ENCODE data around the gene HIVEP3.

HIVEP3 gene

DNA sequence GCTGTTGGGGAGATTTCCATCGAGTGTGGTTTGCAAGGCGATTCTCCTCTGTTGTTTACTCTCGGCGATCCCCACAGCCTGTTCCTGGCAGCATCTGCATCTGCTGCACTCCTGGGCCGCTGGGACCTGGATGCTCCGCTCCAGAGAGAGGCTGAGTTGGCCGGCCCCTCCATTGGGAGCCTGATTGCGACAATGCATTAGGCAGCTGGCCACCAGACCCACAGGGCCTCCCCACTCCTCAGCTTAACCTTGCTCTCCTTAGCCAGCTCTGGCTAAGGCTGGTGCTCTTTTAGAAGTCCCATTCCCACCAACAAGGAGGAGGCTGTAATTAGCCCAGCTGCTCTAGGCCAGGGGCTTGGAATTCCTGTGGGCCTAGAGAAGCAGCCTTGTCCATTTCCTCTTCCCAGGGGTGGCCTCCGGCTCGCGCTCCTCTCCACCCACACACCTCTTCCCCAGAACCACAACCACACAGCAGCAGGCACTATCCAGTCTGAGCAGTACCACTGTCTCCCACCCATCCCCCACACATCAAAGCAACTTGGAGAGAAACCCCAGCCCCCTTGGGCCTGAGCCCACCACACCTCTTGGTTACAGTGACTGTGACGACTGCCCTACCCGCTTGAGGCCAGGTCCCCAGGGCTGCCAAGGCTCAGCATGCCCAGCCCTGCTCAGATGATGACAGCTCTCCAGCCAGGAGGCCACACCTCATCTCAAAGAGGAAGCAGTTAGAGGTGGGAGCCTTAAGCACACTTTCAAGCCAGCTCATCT, 240.4 kb downstream of the HIVEP3 start:
- Mint-ChIP-seq H3K27me3 (no peaks in the 10 kb centered on the region), H3K36me3 (no peaks in the 10 kb centered on the region), H3K4me1 (peaks cover 64 to 69% of the 10 kb centered on the region in 2 donors), H3K9me3 (no peaks in the 10 kb centered on the region), H3K27ac (peak overlapping the region; percentile 91), H3K4me3 (peak overlapping the region; percentile 64 to 74)
- ATAC-seq (replicated peaks) (peak; percentile 91 to 93), DNase-seq (peak; percentile 71)

DNA sequence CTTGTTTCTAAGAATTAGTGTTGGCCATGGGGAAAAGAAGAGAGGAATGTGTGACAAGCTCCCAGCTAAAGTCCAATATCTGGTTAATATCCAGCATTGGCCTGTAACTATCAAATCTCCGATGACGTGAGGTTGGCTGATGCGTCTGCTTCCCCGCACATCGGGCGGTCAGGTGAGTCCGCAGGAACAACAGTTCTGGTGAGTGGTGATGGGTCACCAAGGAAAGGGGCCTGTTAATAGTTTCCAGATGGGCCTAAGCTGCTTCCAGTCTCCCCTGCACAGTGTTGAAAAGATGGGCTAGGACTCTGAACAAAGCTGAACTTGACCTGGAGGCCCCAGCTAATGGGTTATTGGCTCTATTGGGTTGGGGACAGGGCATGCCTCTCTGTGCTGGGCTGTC, 241.1 kb downstream of the HIVEP3 start:
- H3K27ac Mint-ChIP-seq: peak overlapping the region; percentile 59
- H3K27me3 Mint-ChIP-seq: no peaks in the 10 kb centered on the region
- no peaks in the 10 kb centered on the region for H3K9me3 Mint-ChIP-seq
- H3K4me3 Mint-ChIP-seq: no peak overlapping the region
- no peak for ATAC-seq (replicated peaks)
- H3K36me3 Mint-ChIP-seq: no peaks in the 10 kb centered on the region
- DNase-seq: no peak
- H3K4me1 Mint-ChIP-seq: peaks cover 63 to 69% of the 10 kb centered on the region in 2 donors

DNA sequence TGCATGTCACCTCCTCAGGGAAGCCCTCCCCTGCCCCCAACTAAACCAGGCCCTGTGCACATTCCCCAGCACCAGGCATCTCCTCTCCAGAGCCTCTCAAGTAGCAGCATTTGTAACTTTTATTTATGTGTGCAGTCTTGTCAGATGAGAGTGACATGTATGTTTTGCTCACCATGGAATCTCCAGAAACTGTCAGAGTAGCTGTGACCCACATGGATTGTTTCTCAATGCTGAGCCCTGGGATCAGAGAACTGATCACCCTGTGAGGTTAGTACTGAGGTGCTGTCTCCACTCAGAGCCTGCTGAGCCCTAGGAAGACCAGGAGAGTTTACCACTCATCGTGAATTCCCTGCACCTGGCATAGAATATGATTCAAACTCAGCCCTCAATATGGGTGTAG, 243.3 kb downstream of the HIVEP3 start:
- ATAC-seq (replicated peaks) (no peak), DNase-seq (no peak)
- Mint-ChIP-seq H3K9me3 (no peaks in the 10 kb centered on the region), H3K27ac (peak overlapping the region; percentile 57), H3K27me3 (no peaks in the 10 kb centered on the region), H3K4me3 (no peak overlapping the region), H3K4me1 (peaks cover 76 to 90% of the 10 kb centered on the region in 2 donors), H3K36me3 (no peaks in the 10 kb centered on the region)

DNA sequence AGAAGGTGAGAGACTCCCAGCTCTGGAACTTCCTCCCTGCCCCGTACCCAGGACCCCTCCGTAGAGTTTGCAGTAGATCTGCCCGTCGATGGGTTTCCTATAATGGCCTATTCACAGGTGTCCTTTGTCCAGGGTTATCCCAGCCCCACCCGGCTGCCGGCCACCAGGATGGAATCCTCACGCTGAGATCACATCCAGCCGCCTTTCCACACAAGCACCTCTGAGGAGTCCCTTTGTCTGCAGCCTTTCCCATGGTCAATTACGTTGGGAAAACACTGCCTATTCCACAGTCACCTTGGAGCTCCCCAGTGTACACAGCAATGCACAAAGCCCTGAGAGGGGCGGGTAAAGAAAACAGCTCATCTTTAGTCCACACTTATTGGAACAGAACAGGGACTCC, 244.2 kb downstream of the HIVEP3 start:
- H3K4me1 Mint-ChIP-seq: peaks cover 83 to 92% of the 10 kb centered on the region in 2 donors
- peak overlapping the region in 1 of 2 donors; percentile 62 for H3K4me3 Mint-ChIP-seq

DNA sequence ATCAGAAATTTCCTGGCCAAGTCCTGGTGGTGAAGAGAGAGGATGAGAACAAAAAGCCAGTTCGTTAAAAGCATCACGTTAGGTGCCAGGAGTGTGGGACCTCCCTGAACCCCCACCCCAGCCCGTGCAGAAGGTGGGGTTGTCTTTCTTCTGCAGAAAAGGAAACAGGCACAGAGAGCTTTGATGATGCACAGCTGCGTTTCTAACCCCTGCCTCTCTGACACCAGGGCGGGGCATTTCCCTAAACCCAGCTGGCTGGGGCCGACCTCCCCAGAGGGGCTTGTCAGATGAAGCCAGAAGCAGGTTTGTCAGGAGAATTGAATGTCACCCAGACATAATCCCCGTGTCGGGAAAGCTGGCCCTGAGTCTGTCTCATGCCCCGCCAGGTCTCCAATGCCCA, 244.9 kb downstream of the HIVEP3 start:
- DNase-seq (peak; percentile 64), ATAC-seq (replicated peaks) (peak; percentile 62 to 72)
- H3K27me3 Mint-ChIP-seq: no peaks in the 10 kb centered on the region
- H3K4me3 Mint-ChIP-seq: peak overlapping the region; percentile 51 to 62
- H3K36me3 Mint-ChIP-seq: no peaks in the 10 kb centered on the region
- peak overlapping the region; percentile 79 for H3K27ac Mint-ChIP-seq
- H3K9me3 Mint-ChIP-seq: no peaks in the 10 kb centered on the region
- peaks cover 85 to 92% of the 10 kb centered on the region in 2 donors for H3K4me1 Mint-ChIP-seq

More for the DNA sequence above, 244.2 kb downstream of the HIVEP3 start:
- DNase-seq (no peak), ATAC-seq (replicated peaks) (no peak)
- no peaks in the 10 kb centered on the region for H3K27me3 Mint-ChIP-seq
- H3K36me3 Mint-ChIP-seq: no peaks in the 10 kb centered on the region
- H3K9me3 Mint-ChIP-seq: no peaks in the 10 kb centered on the region
- H3K27ac Mint-ChIP-seq: peak overlapping the region; percentile 79

DNA sequence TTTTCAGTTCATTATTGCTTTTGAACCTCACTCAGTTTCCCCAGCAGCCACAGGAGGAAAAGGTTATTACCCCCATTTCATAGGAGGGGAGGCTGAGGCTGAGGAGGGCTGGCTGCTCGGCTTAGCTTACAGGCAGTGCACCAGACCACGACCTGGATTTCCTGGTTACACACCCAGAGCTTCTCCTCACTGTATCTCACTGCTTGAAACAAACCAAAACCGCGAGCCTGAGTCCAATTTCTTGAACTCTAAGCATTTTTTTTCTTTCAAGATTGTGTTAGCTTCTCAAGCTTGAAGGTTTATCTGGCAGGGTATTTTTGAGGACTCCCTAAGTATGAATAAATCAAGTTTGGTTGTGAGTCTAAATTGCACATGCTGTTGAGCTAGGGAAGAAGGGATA, 245.3 kb downstream of the HIVEP3 start:
- Mint-ChIP-seq H3K27me3 (no peaks in the 10 kb centered on the region), H3K9me3 (no peaks in the 10 kb centered on the region), H3K4me1 (peaks cover 83 to 92% of the 10 kb centered on the region in 2 donors), H3K27ac (peak overlapping the region; percentile 79), H3K36me3 (no peaks in the 10 kb centered on the region), H3K4me3 (peak overlapping the region; percentile 51 to 62)
- no peak for DNase-seq
- peak; percentile 62 to 70 for ATAC-seq (replicated peaks)

DNA sequence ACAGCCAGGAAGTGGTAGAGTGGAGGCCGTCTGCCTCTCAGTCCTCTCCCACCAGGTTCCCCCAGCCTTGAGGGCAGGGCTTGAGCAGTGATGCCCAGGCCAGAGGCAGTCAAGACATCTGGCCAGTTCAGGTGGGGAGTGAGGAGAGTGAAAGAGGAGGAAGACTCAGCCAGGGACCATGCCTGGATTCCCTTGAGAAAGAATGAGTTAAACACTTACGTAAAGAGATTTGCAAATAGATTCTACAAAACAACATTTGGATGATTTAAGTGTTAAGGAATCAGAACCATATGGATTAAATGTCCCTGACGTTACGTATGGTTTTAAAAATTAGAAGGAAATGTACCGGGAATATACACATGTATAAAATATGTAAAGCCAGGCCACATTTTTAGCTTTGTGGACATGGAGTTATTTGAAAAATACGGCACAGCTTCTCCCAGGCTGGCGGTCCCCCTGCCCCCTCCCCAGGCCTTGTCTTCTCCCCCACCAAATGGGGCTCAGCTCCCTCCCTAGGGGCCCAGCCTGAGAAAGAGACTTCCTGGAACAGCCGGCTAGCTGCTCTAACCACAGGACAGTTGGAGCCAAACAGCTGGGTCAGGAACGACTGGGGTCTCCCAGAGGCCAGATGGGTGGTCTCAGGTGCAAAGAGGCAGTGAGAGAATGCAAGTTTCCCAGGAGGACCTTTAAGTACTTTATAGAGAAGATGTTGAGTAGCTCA, 245.9 kb downstream of the HIVEP3 start:
- H3K4me3 Mint-ChIP-seq: peak overlapping the region; percentile 58 to 67
- H3K36me3 Mint-ChIP-seq: no peaks in the 10 kb centered on the region
- peak overlapping the region; percentile 92 for H3K27ac Mint-ChIP-seq
- ATAC-seq (replicated peaks) (no peak), DNase-seq (no peak)
- no peaks in the 10 kb centered on the region for H3K27me3 Mint-ChIP-seq
- H3K9me3 Mint-ChIP-seq: no peaks in the 10 kb centered on the region
- H3K4me1 Mint-ChIP-seq: peaks cover 83 to 92% of the 10 kb centered on the region in 2 donors

DNA sequence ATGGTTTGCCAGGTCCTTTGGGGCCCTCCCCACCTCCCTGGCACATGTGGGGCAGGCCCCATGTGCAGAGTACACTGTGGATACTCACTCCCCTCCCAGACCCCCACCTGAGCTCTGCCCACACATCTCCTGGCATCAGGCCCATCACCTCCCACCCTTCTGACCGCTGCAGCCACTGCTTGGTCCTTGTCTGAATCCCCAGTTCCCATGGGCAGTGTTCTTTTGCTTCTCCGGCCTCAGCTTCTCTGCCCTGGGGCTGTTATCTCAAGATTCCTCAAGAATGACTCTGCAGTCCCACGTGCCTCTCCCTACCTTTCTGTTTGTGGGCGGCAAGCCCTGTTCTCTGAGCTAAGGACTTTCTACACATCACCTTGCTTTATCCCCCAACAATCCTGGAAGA, 246.5 kb downstream of the HIVEP3 start:
- Mint-ChIP-seq H3K4me1 (peaks cover 82 to 92% of the 10 kb centered on the region in 2 donors), H3K27me3 (no peaks in the 10 kb centered on the region), H3K4me3 (peak overlapping the region; percentile 58 to 67), H3K36me3 (no peaks in the 10 kb centered on the region), H3K27ac (peak overlapping the region; percentile 92), H3K9me3 (no peaks in the 10 kb centered on the region)
- DNase-seq (no peak), ATAC-seq (replicated peaks) (no peak)

DNA sequence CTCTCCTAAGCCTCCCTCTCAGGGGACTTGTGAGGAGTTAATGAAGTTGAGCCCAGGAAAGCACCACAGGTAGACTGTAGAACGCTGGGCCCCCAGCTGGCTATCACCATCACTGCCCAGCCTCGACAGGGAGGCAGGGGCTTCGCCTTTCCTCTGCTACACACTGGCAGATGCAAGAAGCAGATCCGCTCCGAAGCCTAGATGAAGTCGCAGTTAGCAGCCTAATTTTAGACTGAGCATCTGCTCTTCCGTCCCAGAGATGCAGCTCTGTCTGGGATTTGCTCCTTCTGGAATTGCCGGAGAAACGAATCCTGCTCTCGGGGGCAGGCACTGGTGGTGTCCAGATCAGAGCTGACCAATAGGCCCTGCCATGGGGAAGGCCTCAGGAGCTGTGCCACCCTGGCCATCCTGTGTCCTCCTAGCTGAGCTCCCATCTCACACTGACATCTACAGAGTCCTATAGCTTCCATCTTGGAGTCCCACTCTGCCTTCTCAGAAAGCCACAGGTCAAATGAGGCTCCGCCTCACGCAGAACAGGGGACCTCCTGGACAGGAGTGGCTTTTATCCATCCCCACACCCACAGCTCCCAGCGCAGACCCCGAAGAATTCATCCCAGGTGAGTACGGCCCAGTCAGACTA, 247.5 kb downstream of the HIVEP3 start:
- Mint-ChIP-seq H3K4me1 (peaks cover 86 to 99% of the 10 kb centered on the region in 2 donors), H3K27ac (peak overlapping the region; percentile 79), H3K36me3 (no peaks in the 10 kb centered on the region), H3K9me3 (no peaks in the 10 kb centered on the region), H3K4me3 (peak overlapping the region; percentile 26 to 37), H3K27me3 (no peaks in the 10 kb centered on the region)
- DNase-seq (no peak), ATAC-seq (replicated peaks) (no peak)

DNA sequence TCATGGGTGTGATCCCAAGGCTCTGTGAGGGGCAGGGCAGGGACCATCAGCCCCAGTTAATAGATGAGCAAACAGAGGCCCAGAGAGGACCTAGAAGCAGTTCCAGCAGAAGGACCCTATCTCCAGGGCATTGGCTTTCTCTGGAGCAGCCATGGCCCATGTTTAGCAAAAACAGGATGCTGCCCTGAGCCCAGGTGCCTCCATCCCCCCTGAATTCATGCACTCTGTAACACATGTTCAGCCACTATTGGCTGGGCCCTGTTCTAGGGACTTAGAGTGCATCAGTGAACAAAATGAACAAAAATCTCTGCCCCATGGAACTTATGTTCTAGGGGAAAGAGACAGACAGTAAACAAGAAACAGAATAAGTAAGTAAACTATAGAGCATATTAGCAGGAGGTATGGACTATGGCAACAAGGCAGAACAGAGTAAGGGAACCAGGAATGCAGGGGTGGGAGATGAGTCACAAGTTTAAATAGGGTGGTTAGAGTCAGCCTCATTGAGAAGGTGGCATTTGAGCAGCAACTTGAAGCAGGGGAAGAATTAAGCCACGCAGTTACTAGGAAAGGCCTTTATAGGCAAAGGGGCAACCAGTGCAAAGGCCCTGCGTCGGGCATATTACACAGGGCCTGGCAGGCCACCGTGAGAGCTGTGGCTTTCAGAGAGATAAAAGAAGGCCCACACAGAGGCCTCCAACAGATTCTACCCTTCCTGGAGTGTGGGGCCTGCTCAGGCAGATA, 248.3 kb downstream of the HIVEP3 start:
- no peaks in the 10 kb centered on the region for H3K9me3 Mint-ChIP-seq
- peak overlapping the region; percentile 79 for H3K27ac Mint-ChIP-seq
- ATAC-seq (replicated peaks) (peak; percentile 58 to 60), DNase-seq (peak; percentile 52)
- peaks cover 86 to 100% of the 10 kb centered on the region in 2 donors for H3K4me1 Mint-ChIP-seq
- H3K27me3 Mint-ChIP-seq: no peaks in the 10 kb centered on the region
- peak overlapping the region; percentile 14 to 17 for H3K4me3 Mint-ChIP-seq
- H3K36me3 Mint-ChIP-seq: no peaks in the 10 kb centered on the region

DNA sequence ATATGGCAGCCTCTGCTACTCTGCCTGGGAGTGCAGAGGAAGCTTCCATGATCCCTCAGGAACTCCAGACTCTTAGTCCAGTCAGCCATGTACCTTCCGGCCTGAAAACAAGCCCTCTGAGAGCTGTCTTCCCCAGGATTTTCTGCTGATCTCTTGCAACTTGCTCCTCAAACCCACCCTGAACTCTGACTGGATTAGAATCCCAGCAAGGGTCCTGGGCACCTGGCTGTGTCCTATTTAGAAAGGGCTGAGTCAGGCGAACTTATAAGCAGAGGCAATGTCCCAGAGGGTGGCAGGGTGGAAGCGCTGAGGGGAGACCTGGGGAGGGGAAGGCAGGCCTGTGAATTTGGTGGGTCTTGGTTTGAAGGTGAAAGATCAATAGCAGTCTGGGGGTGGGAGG, 249.8 kb downstream of the HIVEP3 start:
- Mint-ChIP-seq H3K27me3 (no peaks in the 10 kb centered on the region), H3K9me3 (no peaks in the 10 kb centered on the region)

DNA sequence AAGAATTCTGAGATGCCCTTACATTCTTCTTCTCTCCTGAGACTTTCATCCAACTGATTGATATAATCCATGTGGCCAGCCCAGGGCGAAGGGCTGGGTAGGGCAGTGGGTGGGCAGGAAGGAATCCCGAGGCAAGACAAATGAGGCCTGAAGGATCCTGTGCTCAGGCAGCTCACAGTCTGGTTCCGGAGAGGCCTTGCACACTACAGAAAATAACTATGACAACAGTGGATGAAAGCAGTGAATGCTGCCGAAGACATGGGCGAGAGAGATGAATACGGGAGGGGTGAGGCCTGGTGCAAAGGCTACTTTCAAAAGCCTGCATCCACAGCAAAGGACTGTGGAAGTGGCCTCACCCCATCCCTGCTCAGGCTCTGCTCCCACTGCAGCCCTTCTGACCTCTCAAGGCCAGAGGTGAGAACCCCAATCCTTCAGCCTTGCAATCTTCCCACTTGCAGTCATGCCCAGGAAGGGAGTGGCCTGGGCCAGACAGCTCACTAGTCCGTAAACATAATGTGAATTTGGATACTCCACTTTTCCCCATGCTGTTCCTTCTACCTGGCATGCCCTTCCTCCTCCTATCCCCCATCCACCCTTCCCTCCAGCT, 250.6 kb downstream of the HIVEP3 start:
- Mint-ChIP-seq H3K4me1 (peaks cover 83 to 100% of the 10 kb centered on the region in 2 donors), H3K36me3 (no peaks in the 10 kb centered on the region), H3K27me3 (no peaks in the 10 kb centered on the region), H3K4me3 (no peak overlapping the region), H3K27ac (peak overlapping the region; percentile 68), H3K9me3 (no peaks in the 10 kb centered on the region)
- DNase-seq (no peak), ATAC-seq (replicated peaks) (no peak)

More for the DNA sequence above, 249.8 kb downstream of the HIVEP3 start:
- ATAC-seq (replicated peaks) (no peak), DNase-seq (no peak)
- Mint-ChIP-seq H3K4me1 (peaks cover 86 to 100% of the 10 kb centered on the region in 2 donors), H3K36me3 (no peaks in the 10 kb centered on the region), H3K27ac (peak overlapping the region; percentile 84), H3K4me3 (no peak overlapping the region)

DNA sequence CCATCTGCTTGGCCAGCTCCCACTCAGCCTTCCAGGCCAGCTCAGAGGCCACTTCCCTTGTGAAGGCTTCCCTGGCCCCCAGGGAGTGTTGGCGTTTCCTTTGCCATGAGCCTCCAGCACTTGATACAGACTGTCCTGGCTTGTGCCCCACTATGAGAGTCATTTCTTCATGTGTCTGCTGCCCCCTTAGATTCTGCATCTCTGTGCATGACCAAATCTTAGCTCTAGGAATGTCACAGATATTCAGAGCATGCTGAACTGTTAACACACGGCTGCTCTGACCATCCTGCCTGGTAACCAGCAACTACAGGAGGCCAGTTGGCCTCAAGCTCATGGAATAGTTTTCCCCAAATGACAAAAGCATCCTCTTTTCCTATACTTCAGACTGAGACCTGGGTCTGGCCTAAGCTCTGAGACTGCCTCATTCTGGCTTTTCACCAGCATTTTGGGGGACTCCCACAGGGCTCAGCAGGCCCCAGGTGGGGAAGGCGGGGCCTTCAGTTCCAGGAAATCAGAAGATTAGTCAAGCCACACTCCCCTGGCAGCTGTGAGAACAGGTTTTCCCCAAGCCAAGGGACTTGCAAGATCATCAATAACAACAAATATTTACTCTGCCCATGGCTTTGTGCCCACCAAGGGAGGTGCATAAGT, 251.6 kb downstream of the HIVEP3 start:
- H3K27me3 Mint-ChIP-seq: no peaks in the 10 kb centered on the region
- H3K36me3 Mint-ChIP-seq: no peaks in the 10 kb centered on the region
- no peak overlapping the region for H3K4me3 Mint-ChIP-seq
- H3K4me1 Mint-ChIP-seq: peaks cover 76 to 93% of the 10 kb centered on the region in 2 donors
- peak overlapping the region; percentile 94 for H3K27ac Mint-ChIP-seq
- DNase-seq (peak; percentile 80), ATAC-seq (replicated peaks) (peak; percentile 68 to 74)
- H3K9me3 Mint-ChIP-seq: no peaks in the 10 kb centered on the region

Measured in stimulated activated naive B cell treated with anti-CD40 and anti-IgM and Interleukin-4, amounts not matched to agents 10 μg/mL and 1 μg/mL and 100 μg/mL, for 72 hours (primary cell).